HG03175 (cell line): Measurements from ENCODE around the gene HASPIN.

Source experiments
- ATAC-seq: cut with Tn5 transposase; IDR thresholded peaks from one replicate; pipeline ENCODE4 v1.9.1; 2021; ENCODE audit warnings: mild to moderate bottlenecking, moderate library complexity; ENCODE audit not compliant: unreplicated experiment

Gene HASPIN

GRCh38 chr17:3723556-3724377, at the start of gene HASPIN:
Gene HASPIN, plus strand, starts transcription at chr17:3723903. Its CDS starts 33 bp downstream, at chr17:3723936.
- peak; percentile 86 for ATAC-seq

GRCh38 chr17:3675886-3676285, 47.8 kb upstream of the HASPIN start:
- no peak for ATAC-seq

GRCh38 chr17:3678095-3678820, 45.4 kb upstream of the HASPIN start:
- no peak for ATAC-seq

GRCh38 chr17:3678821-3679530, 44.7 kb upstream of the HASPIN start:
- no peak for ATAC-seq

GRCh38 chr17:3679531-3680126, 44.1 kb upstream of the HASPIN start:
- ATAC-seq: no peak

GRCh38 chr17:3681057-3681456, 42.6 kb upstream of the HASPIN start:
- ATAC-seq: no peak

GRCh38 chr17:3681565-3681964, 42.1 kb upstream of the HASPIN start:
- ATAC-seq: no peak

GRCh38 chr17:3682033-3682432, 41.7 kb upstream of the HASPIN start:
- ATAC-seq: no peak

- no peak for ATAC-seq
These were observed 40.6 kb upstream of the HASPIN start for GRCh38 chr17:3683054-3683511.

GRCh38 chr17:3685174-3685573, 38.5 kb upstream of the HASPIN start:
- no peak for ATAC-seq

GRCh38 chr17:3688027-3688553, 35.6 kb upstream of the HASPIN start:
- ATAC-seq: no peak

- no peak for ATAC-seq
These were observed 34.8 kb upstream of the HASPIN start for GRCh38 chr17:3688852-3689261.

- ATAC-seq: no peak
These were observed 34.2 kb upstream of the HASPIN start for GRCh38 chr17:3689262-3690093.

GRCh38 chr17:3690094-3690715, 33.5 kb upstream of the HASPIN start:
- no peak for ATAC-seq

- no peak for ATAC-seq
These were observed 32.1 kb upstream of the HASPIN start for GRCh38 chr17:3691617-3692067.

- ATAC-seq: no peak
These were observed 31.4 kb upstream of the HASPIN start for GRCh38 chr17:3692346-3692745.

GRCh38 chr17:3693141-3693540, 30.6 kb upstream of the HASPIN start:
- no peak for ATAC-seq

- ATAC-seq: peak; percentile 50
These were observed 29.9 kb upstream of the HASPIN start for GRCh38 chr17:3693829-3694231.

GRCh38 chr17:3695129-3695722, 28.5 kb upstream of the HASPIN start:
- ATAC-seq: no peak
